ENCODE results near the gene PPP1R36. TPM values are rescaled to one million over a fixed set of nuclear protein-coding genes. Genes with fewer than 3 reads are reported as not detected.

Gene PPP1R36
- total RNA-seq, 4 donors from 2014 or later: 1.3 to 2.8 (median 1.9) TPM; not detected in 1

GRCh38 chr14:64542836-64543201, 6.9 kb upstream of the PPP1R36 start:
- Histone ChIP-seq H3K9me3 (peaks cover 0 to 5% (median 0%) of the 10 kb centered on the region in 3 donors), H3K27ac (peak overlapping the region in 3 of 4 donors; percentile 25 to 93 (median 90)), H3K4me3 (peak overlapping the region; percentile 69), H3K36me3 (peaks cover 0 to 15% of the 10 kb centered on the region in 2 donors), H3K27me3 (peaks cover 5% of the 10 kb centered on the region), H3K4me1 (peaks cover 0 to 26% (median 0%) of the 10 kb centered on the region in 3 donors)
- ATAC-seq: no peak
- 24 to 38% methylated on average over 4 of the region's 4 CpGs for whole genome bisulfite sequencing, 2 donors (ENCODE audit: low coverage in 1 of 2)
- TF ChIP-seq EP300 (IDR thresholded peaks at IDR 0.05) (no peak), POLR2AphosphoS5 (IDR thresholded peaks at IDR 0.05) (no peak), POLR2A (IDR thresholded peaks at IDR 0.05) (no peak), CTCF (IDR thresholded peaks at IDR 0.05) (no peak)

GRCh38 chr14:64544607-64545312, 5.0 kb upstream of the PPP1R36 start:
- 35 to 70% methylated on average over 4 to 5 of the region's 5 CpGs for WGBS, 2 donors (ENCODE audit: low coverage in 1 of 2)
- peaks cover 0 to 5% (median 0%) of the 10 kb centered on the region in 3 donors for H3K9me3 ChIP-seq
- H3K27me3 ChIP-seq: peaks cover 5% of the 10 kb centered on the region
- no peak for ATAC-seq
- no peak for TF ChIP-seq CTCF (IDR thresholded peaks at IDR 0.05)
- TF ChIP-seq EP300 (IDR thresholded peaks at IDR 0.05): no peak
- no peak for TF ChIP-seq POLR2AphosphoS5 (IDR thresholded peaks at IDR 0.05)
- TF ChIP-seq POLR2A (IDR thresholded peaks at IDR 0.05): no peak
- peak overlapping the region in 3 of 4 donors; percentile 21 to 90 (median 26) for H3K27ac ChIP-seq
- peaks cover 0 to 15% of the 10 kb centered on the region in 2 donors for H3K36me3 ChIP-seq
- peak overlapping the region; percentile 69 for H3K4me3 ChIP-seq
- peaks cover 0 to 28% (median 6%) of the 10 kb centered on the region in 3 donors for H3K4me1 ChIP-seq

DNA sequence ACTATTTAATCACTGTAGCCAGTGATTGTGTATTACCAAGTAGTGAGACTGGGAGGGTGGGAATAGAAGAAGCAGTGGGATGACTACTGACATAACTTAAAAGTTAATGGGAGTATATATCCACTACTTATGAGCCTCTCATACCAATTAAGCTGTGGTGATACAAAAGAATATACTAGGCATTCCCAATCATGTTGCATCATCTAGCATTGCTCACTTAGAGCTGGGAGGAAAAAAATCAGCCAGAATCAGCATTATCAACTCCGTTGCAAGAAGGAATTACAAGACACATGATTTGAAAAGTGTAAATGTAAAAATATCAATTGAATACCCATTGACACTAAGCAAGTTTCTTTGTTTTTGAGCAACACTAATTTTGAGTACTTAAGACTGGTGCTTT, 745 bp upstream of the PPP1R36 start:
- peaks cover 0 to 15% of the 10 kb centered on the region in 2 donors for H3K36me3 ChIP-seq
- 75 to 100% methylated on average over 1 of the region's 1 CpG for WGBS, 2 donors (ENCODE audit: low coverage in 1 of 2)
- no peak overlapping the region for H3K4me3 ChIP-seq
- ATAC-seq: no peak
- H3K27me3 ChIP-seq: no peaks in the 10 kb centered on the region
- no peaks in the 10 kb centered on the region for H3K9me3 ChIP-seq
- no peak for TF ChIP-seq EP300 (IDR thresholded peaks at IDR 0.05)
- no peak for TF ChIP-seq CTCF (IDR thresholded peaks at IDR 0.05)
- no peak for TF ChIP-seq POLR2A (IDR thresholded peaks at IDR 0.05)
- no peak for TF ChIP-seq POLR2AphosphoS5 (IDR thresholded peaks at IDR 0.05)
- peak overlapping the region in 2 of 4 donors; percentile 50 to 74 for H3K27ac ChIP-seq
- H3K4me1 ChIP-seq: peaks cover 0 to 25% (median 9%) of the 10 kb centered on the region in 3 donors

- H3K27me3 ChIP-seq: no peaks in the 10 kb centered on the region
- TF ChIP-seq CTCF (IDR thresholded peaks at IDR 0.05): no peak
- no peak for ATAC-seq
- peak overlapping the region in 2 of 4 donors; percentile 50 to 74 for H3K27ac ChIP-seq
- WGBS, 2 donors (ENCODE audit: low coverage in 1 of 2): 52 to 62% methylated on average over 7 of the region's 7 CpGs
- H3K9me3 ChIP-seq: no peaks in the 10 kb centered on the region
- H3K4me3 ChIP-seq: no peak overlapping the region
- H3K36me3 ChIP-seq: peaks cover 0 to 15% of the 10 kb centered on the region in 2 donors
- H3K4me1 ChIP-seq: peaks cover 0 to 19% (median 9%) of the 10 kb centered on the region in 3 donors
These were observed 1.0 kb downstream of the PPP1R36 start for GRCh38 chr14:64550621-64551333.
